HG02623 (cell line): ENCODE data around the gene GPRASP1.

Source experiments
- ATAC-seq: cut with Tn5 transposase; IDR thresholded peaks from one replicate; pipeline ENCODE4 v1.9.1; 2021; ENCODE audit warnings: moderate library complexity; ENCODE audit not compliant: unreplicated experiment

GPRASP1 gene

GRCh38 chrX:102694749-102695148 is 43.5 kb downstream of the GPRASP1 start:
- no peak for ATAC-seq

DNA sequence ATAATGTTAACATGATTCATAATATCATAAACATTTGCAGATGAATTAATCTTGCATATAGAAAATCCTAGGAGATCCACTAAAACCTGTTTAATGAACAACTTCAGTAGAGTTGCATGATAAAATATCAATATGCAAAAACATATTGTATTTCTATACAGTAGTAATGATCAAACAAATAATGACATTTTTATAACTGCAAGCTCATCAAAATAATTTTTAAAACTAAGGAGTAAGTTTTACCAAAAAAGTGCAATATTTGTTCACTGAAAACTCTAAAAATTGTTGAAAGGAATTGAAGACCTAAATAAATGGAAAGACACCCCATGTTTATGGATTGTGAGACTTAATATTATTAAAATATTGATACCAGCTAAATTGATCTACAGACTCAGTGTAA is 45.0 kb downstream of the GPRASP1 start:
- no peak for ATAC-seq

DNA sequence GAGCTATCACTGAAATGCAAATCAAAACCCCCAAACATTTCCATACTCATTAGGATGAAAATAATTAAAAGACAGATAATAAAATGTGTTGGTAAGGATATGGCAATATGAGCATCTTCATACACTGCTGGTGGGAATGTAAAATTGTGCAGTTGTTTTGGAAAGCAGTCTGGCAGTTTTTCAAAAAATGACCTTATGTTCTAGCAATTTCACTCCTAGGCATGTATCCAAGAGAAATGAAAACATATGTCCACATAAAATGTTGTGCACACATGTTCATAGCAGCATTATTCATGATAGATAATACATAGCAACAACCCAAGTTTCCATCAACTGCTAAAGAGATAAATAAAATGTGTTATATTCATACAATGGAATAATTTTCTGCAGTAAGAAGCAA is 46.2 kb downstream of the GPRASP1 start:
- no peak for ATAC-seq
